CD4-positive, alpha-beta memory T cell (primary cell): ENCODE measurements around the gene ZBTB9. TPM values are rescaled to one million over a fixed set of nuclear protein-coding genes. Genes with fewer than 3 reads are reported as not detected.

Experiments used
- CTCF ChIA-PET: fragments of 350-600 bp; sonication (Branson Sonifier 250); formaldehyde crosslinking; loops from one replicate; lab custom pipeline; 2021; ENCODE audit warnings: inconsistent platforms; ENCODE audit not compliant: partially characterized antibody; lab: Charles Lee
- POLR2A ChIA-PET: fragments of 350-600 bp; sonication (Branson Sonifier 250); formaldehyde crosslinking; loops from one replicate; lab custom pipeline; 2021; ENCODE audit not compliant: partially characterized antibody; lab: Charles Lee
- DNase-seq, 5 donors: peaks; one replicate each; pipeline versions ENCODE4 v3.0.0 to v3.0.0-alpha.2; 2020 to 2022; ENCODE audit warnings: mixed read lengths in 1 of 5
- H3K27ac ChIP-seq: one replicate; pipeline ENCODE4 v1.7.0; 2013; ENCODE audit warnings: low read depth, low read length
- H3K27me3 ChIP-seq: 2 replicates; pipeline ENCODE4 v1.7.0; 2013; ENCODE audit warnings: mild to moderate bottlenecking, low read length, moderate library complexity; ENCODE audit not compliant: insufficient read depth
- H3K36me3 ChIP-seq: 2 replicates; pipeline ENCODE4 v1.7.0; 2013; ENCODE audit warnings: mild to moderate bottlenecking, low read length, moderate library complexity; ENCODE audit not compliant: insufficient read depth
- H3K4me1 ChIP-seq: 2 replicates; pipeline ENCODE4 v1.7.0; 2013; ENCODE audit warnings: mild to moderate bottlenecking, low read length, moderate library complexity; ENCODE audit not compliant: insufficient read depth
- H3K4me3 ChIP-seq, 2 donors: one replicate each; pipeline ENCODE4 v1.7.0; 2013; ENCODE audit warnings: low read length in 2 of 2, mild to moderate bottlenecking in 1 of 2
- H3K9me3 ChIP-seq, 2 donors: one replicate each; pipeline ENCODE4 v1.7.0; 2013; ENCODE audit warnings: low read length in 2 of 2, control low read depth in 1 of 2; ENCODE audit not compliant: control insufficient read depth in 1 of 2
- H3K27ac Mint-ChIP-seq, 7 donors: one replicate each; pipeline ENCODE4 v1.8.0; 2020 to 2021; ENCODE audit warnings: mixed read lengths in 7 of 7, mild to moderate bottlenecking in 6 of 7, inconsistent platforms in 3 of 7, moderate library complexity in 3 of 7
- H3K27me3 Mint-ChIP-seq, 2 donors: one replicate each; pipeline ENCODE4 v1.8.0; 2020 to 2021; ENCODE audit warnings: mixed read lengths in 2 of 2
- H3K36me3 Mint-ChIP-seq, 2 donors: one replicate each; pipeline ENCODE4 v1.8.0; 2020 to 2021; ENCODE audit warnings: mixed read lengths in 2 of 2, inconsistent platforms in 1 of 2, mild to moderate bottlenecking in 1 of 2
- H3K4me1 Mint-ChIP-seq, 4 donors: one replicate each; pipeline ENCODE4 v1.8.0; 2020 to 2021; ENCODE audit warnings: mixed read lengths in 4 of 4, mild to moderate bottlenecking in 1 of 4
- H3K4me3 Mint-ChIP-seq, 8 donors: one replicate each; pipeline ENCODE4 v1.8.0; 2020 to 2021; ENCODE audit warnings: mixed read lengths in 8 of 8, mild to moderate bottlenecking in 7 of 8, moderate library complexity in 6 of 8, inconsistent platforms in 3 of 8
- H3K9me3 Mint-ChIP-seq, 8 donors: one replicate each; pipeline ENCODE4 v1.8.0; 2020 to 2021; ENCODE audit warnings: mixed read lengths in 8 of 8, mild to moderate bottlenecking in 5 of 8, inconsistent platforms in 3 of 8, moderate library complexity in 1 of 8
- intact Hi-C: fragments of 100-400 bp; cut with micrococcal nuclease; formaldehyde crosslinking; loops from one replicate; pipeline ENCODE4 v1.15.1; 2023
- polyA plus RNA-seq, 2 donors: library from polyadenylated mRNA; unstranded; fragments of 300-500 nt; fragmentation: Illumina TruSeq; gene quantifications; one replicate each; pipeline ENCODE4 v1.2.3, GENCODE V29; 2021
- total RNA-seq, 2 experiments: library from RNA; stranded (reverse); gene quantifications; one replicate each; pipeline ENCODE4 v1.2.3, GENCODE V29; 2021

ZBTB9 gene
- total and polyA plus RNA-seq, 4 experiments from 2014 or later, result 5.7 to 12.8 (median 11.8) TPM

DNA sequence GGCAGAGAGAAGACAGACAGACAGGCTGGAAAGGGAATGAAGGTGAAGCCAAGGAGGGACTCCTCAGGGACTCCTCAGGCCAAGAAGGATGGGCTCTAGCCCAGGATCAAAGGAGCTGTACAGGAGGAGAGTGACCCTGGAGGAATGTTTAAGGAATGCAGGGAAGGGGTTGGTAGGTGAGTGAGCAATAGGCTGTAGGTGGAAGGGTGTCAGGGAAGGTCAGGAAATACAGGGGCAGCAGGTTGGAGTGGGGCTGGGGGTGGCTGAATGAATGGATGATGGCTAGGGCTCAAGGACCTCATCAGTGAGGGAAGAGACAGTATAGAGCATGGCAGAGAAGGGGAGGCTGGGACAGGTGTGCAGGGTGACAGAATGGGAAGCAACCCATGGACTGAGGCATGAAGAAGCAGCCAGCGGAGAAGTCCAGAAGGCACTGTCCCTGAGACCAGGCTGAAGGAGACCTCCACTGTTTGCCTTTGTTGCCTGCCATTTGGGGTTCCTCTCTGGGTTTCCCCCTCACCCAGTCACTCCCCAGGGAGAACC lies 21.3 kb upstream of the ZBTB9 start:
- ChIA-PET CTCF (no interaction called here), POLR2A (interaction anchor here (1.6 to 4.7 kb wide), 2 partner anchors 15 to 21 kb away, joined by 4 to 65 read pairs; partner anchors contain the start of genes CUTA and ZBTB9)
- intact Hi-C loops, result no loop called here
- Histone ChIP-seq H3K9me3 (no peaks in the 10 kb centered on the region), H3K27ac (no peak overlapping the region), H3K4me3 (no peak overlapping the region), H3K36me3 (peaks cover 26% of the 10 kb centered on the region), H3K4me1 (peaks cover 42% of the 10 kb centered on the region), H3K27me3 (no peaks in the 10 kb centered on the region)
- peaks cover 23 to 43% of the 10 kb centered on the region in 2 donors for H3K36me3 Mint-ChIP-seq
- peaks cover 41 to 52% (median 47%) of the 10 kb centered on the region in 4 donors for H3K4me1 Mint-ChIP-seq
- H3K27me3 Mint-ChIP-seq, result no peaks in the 10 kb centered on the region
- peak overlapping the region; percentile 70 to 89 (median 83) for H3K27ac Mint-ChIP-seq
- H3K9me3 Mint-ChIP-seq, result no peaks in the 10 kb centered on the region
- H3K4me3 Mint-ChIP-seq, result peak overlapping the region in 6 of 8 donors; percentile 11 to 75 (median 52)
- DNase-seq, result no peak

DNA sequence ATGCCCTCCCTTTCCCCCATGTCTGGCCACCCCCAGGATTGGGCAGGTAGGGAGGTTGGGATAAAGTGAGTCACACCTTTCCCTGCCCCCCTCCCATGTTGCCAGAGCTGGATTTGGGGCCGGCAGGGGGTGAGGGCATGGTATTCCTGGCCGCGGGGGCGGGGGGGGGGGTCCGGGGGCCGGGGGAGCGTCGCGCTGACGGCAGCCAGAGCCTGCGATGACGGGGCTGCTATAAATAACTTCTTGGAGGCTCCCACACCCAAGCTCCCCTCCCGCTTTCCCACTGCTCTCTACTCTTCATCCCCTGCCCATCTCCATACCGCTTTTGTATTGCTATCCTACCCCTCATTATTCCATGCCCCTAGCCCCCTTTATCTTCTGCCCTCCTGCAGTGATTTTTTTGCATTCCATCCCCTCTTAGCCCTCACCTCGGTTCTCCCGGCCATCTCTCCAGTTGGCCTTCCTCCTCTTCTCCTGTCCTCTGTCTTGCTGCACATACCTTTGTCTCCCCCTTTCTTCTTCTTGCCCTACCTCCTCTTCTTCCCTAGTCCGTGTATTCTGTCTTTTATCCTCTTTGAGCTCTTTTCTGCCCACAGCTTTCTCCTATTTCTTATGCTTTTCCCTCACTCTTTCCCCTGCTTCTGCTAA lies 20.7 kb upstream of the ZBTB9 start:
- ChIA-PET POLR2A (interaction anchor here (1.6 kb wide), 2 partner anchors 15 to 20 kb away, joined by 4 to 5 read pairs; partner anchors contain the start of genes CUTA and ZBTB9), CTCF (no interaction called here)
- no peak for DNase-seq
- peaks cover 29 to 46% of the 10 kb centered on the region in 2 donors for H3K36me3 Mint-ChIP-seq
- no peaks in the 10 kb centered on the region for H3K9me3 ChIP-seq
- no peaks in the 10 kb centered on the region for H3K27me3 ChIP-seq
- H3K9me3 Mint-ChIP-seq, result no peaks in the 10 kb centered on the region
- intact Hi-C loops, result no loop called here
- peaks cover 36 to 47% (median 41%) of the 10 kb centered on the region in 4 donors for H3K4me1 Mint-ChIP-seq
- H3K36me3 ChIP-seq, result peaks cover 32% of the 10 kb centered on the region
- no peaks in the 10 kb centered on the region for H3K27me3 Mint-ChIP-seq
- H3K4me3 ChIP-seq, result no peak overlapping the region
- H3K27ac ChIP-seq, result no peak overlapping the region
- no peak overlapping the region for H3K4me3 Mint-ChIP-seq
- peak overlapping the region in 5 of 7 donors; percentile 2 to 82 (median 21) for H3K27ac Mint-ChIP-seq
- peaks cover 37% of the 10 kb centered on the region for H3K4me1 ChIP-seq

DNA sequence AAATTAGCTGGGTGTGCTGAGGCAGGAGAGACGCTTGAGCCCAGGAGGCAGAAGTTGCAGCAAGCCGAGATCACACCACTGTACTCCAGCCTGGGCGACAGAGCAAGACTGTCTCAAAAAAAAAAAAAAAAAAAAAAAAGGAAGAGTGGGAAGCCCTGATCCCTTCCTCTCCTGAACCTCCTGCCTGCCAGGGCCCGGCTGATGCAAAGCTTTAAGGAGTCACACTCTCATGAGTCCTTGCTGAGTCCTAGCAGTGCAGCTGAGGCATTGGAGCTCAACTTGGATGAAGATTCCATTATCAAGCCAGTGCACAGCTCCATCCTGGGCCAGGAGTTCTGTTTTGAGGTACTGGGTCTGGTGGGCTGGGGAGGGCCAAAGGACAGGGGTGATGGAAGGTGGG lies 19.4 kb upstream of the ZBTB9 start:
- Mint-ChIP-seq H3K4me1 (peaks cover 23 to 38% (median 29%) of the 10 kb centered on the region in 4 donors), H3K27me3 (no peaks in the 10 kb centered on the region), H3K36me3 (peaks cover 34 to 57% of the 10 kb centered on the region in 2 donors), H3K9me3 (peaks cover 0 to 2% (median 0%) of the 10 kb centered on the region in 8 donors), H3K4me3 (no peak overlapping the region), H3K27ac (peak overlapping the region in 3 of 7 donors; percentile 32 to 84 (median 80))
- Histone ChIP-seq H3K36me3 (peaks cover 36% of the 10 kb centered on the region), H3K27ac (no peak overlapping the region), H3K27me3 (no peaks in the 10 kb centered on the region), H3K4me1 (peaks cover 24% of the 10 kb centered on the region), H3K9me3 (no peaks in the 10 kb centered on the region), H3K4me3 (no peak overlapping the region)
- POLR2A ChIA-PET, result interaction anchor here (0.5 to 1.6 kb wide), 2 partner anchors 19 to 90 kb away, joined by 3 to 5 read pairs; partner anchors contain the start of gene ZBTB9
- DNase-seq, result no peak
- CTCF ChIA-PET, result no interaction called here
- intact Hi-C loops, result no loop called here

- no peak overlapping the region for H3K4me3 ChIP-seq
- Mint-ChIP-seq H3K4me1 (peaks cover 6 to 13% (median 8%) of the 10 kb centered on the region in 4 donors), H3K4me3 (no peak overlapping the region), H3K36me3 (peaks cover 47 to 76% of the 10 kb centered on the region in 2 donors), H3K27me3 (no peaks in the 10 kb centered on the region), H3K27ac (no peak overlapping the region), H3K9me3 (peaks cover 0 to 2% (median 0%) of the 10 kb centered on the region in 8 donors)
- H3K27me3 ChIP-seq, result no peaks in the 10 kb centered on the region
- H3K4me1 ChIP-seq, result no peaks in the 10 kb centered on the region
- H3K36me3 ChIP-seq, result peaks cover 57% of the 10 kb centered on the region
- ChIA-PET POLR2A (interaction anchor here (1.0 kb wide), 1 partner anchor 16 kb away, joined by 3 read pairs; the partner anchor contains the start of gene ZBTB9), CTCF (no interaction called here)
- no peaks in the 10 kb centered on the region for H3K9me3 ChIP-seq
- intact Hi-C loops, result no loop called here
- H3K27ac ChIP-seq, result no peak overlapping the region
- no peak for DNase-seq
Measured at GRCh38 chr6:33437666-33438065, 16.7 kb upstream of the ZBTB9 start.

- no peaks in the 10 kb centered on the region for H3K27me3 ChIP-seq
- DNase-seq, result no peak
- H3K4me3 ChIP-seq, result no peak overlapping the region
- no peaks in the 10 kb centered on the region for H3K4me1 ChIP-seq
- H3K27me3 Mint-ChIP-seq, result no peaks in the 10 kb centered on the region
- H3K36me3 ChIP-seq, result peaks cover 64% of the 10 kb centered on the region
- H3K27ac ChIP-seq, result no peak overlapping the region
- intact Hi-C loops, result no loop called here
- no peak overlapping the region for H3K4me3 Mint-ChIP-seq
- ChIA-PET CTCF (no interaction called here), POLR2A (interaction anchor here (0.7 to 0.9 kb wide), 3 partner anchors 8 to 16 kb away, joined by 3 to 4 read pairs (median 3); partner anchors contain the start of gene ZBTB9)
- H3K4me1 Mint-ChIP-seq, result peaks cover 0 to 5% (median under 1%) of the 10 kb centered on the region in 4 donors
- H3K36me3 Mint-ChIP-seq, result peaks cover 47 to 71% of the 10 kb centered on the region in 2 donors
- H3K9me3 Mint-ChIP-seq, result peaks cover 0 to 2% (median 0%) of the 10 kb centered on the region in 8 donors
- H3K27ac Mint-ChIP-seq, result peak overlapping the region in 5 of 7 donors; percentile 5 to 87 (median 79)
- no peaks in the 10 kb centered on the region for H3K9me3 ChIP-seq
Measured at GRCh38 chr6:33438978-33439594, 15.3 kb upstream of the ZBTB9 start.

DNA sequence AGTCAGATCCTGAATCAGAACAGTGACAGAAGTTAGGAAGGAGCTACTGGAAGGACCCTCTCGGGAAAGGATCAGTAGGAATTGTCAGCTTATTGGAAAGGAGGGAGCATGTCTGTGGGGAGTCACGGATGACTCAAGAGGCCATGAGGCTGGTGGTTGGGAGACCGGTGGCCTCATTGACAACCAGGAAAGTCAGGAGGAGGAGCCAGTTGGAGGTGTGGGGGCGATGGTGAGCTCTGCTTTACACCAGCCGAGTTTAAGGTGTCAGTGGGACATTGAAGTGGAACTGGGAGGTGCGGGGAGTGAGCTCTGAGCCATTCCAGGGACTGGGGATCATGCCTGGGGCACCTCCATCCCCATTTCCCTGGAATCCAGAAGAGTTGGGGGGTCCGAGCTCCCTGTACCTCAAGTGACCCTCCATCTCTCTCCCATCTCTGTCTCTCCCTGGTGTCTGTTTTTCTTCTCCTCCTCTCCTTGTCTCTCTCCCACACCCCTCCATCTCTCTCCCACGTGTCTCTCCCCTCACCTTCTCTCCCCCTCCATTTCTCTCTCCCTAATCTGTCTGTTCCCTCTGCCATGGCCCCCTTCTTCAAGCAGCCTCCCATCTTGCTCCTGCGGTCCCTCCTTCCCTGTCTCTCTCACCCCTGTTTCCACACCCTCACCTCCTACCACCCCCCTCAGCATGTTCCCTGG lies 14.3 kb upstream of the ZBTB9 start:
- H3K4me1 Mint-ChIP-seq, result peaks cover 0 to 4% (median under 1%) of the 10 kb centered on the region in 4 donors
- H3K4me3 Mint-ChIP-seq, result no peak overlapping the region
- intact Hi-C loops, result no loop called here
- Histone ChIP-seq H3K36me3 (peaks cover 66% of the 10 kb centered on the region), H3K9me3 (no peaks in the 10 kb centered on the region), H3K27me3 (no peaks in the 10 kb centered on the region), H3K4me1 (no peaks in the 10 kb centered on the region), H3K4me3 (no peak overlapping the region), H3K27ac (no peak overlapping the region)
- H3K9me3 Mint-ChIP-seq, result peaks cover 0 to 2% (median 0%) of the 10 kb centered on the region in 8 donors
- ChIA-PET CTCF (interaction anchor here (0.7 kb wide), 1 partner anchor 11 kb away, joined by 3 read pairs; no protein-coding TSS in a partner anchor), POLR2A (interaction anchor here (0.7 kb wide), 1 partner anchor 10 kb away, joined by 4 read pairs; no protein-coding TSS in a partner anchor)
- H3K27me3 Mint-ChIP-seq, result no peaks in the 10 kb centered on the region
- no peak for DNase-seq
- H3K27ac Mint-ChIP-seq, result peak overlapping the region in 4 of 7 donors; percentile 16 to 86 (median 80)
- H3K36me3 Mint-ChIP-seq, result peaks cover 47 to 75% of the 10 kb centered on the region in 2 donors
